Liver (tissue), 9 donors: ENCODE measurements around the gene GJD3. TPM values are rescaled to one million over a fixed set of nuclear protein-coding genes. Genes with fewer than 3 reads are reported as not detected.

Experiments
- DNase-seq: peaks from one replicate; pipeline ENCODE4 v3.0.0-alpha.2; 2017; ENCODE audit warnings: low spot score
- H3K27ac ChIP-seq, 2 donors: one replicate each; pipeline ENCODE4 v1.7.0; 2013; ENCODE audit warnings: inconsistent platforms in 2 of 2, low read length in 2 of 2, control low read depth in 1 of 2, low read depth in 1 of 2, mild to moderate bottlenecking in 1 of 2
- H3K27me3 ChIP-seq, 4 donors: one replicate each; pipeline versions ENCODE4 v1.6.1 to v1.7.0; 2013; ENCODE audit warnings: low read length in 3 of 4, inconsistent platforms in 1 of 4, mild to moderate bottlenecking in 1 of 4, moderate library complexity in 1 of 4; ENCODE audit not compliant: control insufficient read depth in 4 of 4, insufficient read depth in 4 of 4
- H3K36me3 ChIP-seq, 4 donors: one replicate each; pipeline versions ENCODE4 v1.6.1 to v1.7.0; 2013; ENCODE audit warnings: low read length in 3 of 4, mild to moderate bottlenecking in 3 of 4, low read depth in 1 of 4, moderate library complexity in 1 of 4; ENCODE audit not compliant: control insufficient read depth in 4 of 4, insufficient read depth in 3 of 4
- H3K4me1 ChIP-seq, 4 donors: one replicate each; pipeline versions ENCODE4 v1.6.1 to v1.7.0; 2013; ENCODE audit warnings: low read length in 3 of 4, mild to moderate bottlenecking in 3 of 4, moderate library complexity in 1 of 4; ENCODE audit not compliant: control insufficient read depth in 4 of 4, insufficient read depth in 4 of 4
- H3K4me3 ChIP-seq, 3 donors: one replicate each; pipeline versions ENCODE4 v1.6.1 to v1.7.0; 2013; ENCODE audit warnings: low read length in 3 of 3, control low read depth in 1 of 3, low read depth in 1 of 3, mild to moderate bottlenecking in 1 of 3
- H3K9ac ChIP-seq, 2 donors: one replicate each; pipeline ENCODE4 v1.7.0; 2013; ENCODE audit warnings: low read length in 2 of 2, mild to moderate bottlenecking in 2 of 2, moderate library complexity in 2 of 2, control low read depth in 1 of 2, low read depth in 1 of 2
- H3K9me3 ChIP-seq, 4 donors: one replicate each; pipeline versions ENCODE4 v1.6.1 to v1.7.0; 2013; ENCODE audit warnings: low read length in 3 of 4; ENCODE audit not compliant: control insufficient read depth in 4 of 4
- EGR1 ChIP-seq, 2 donors: IDR thresholded peaks; 2 replicates each; pipeline ENCODE4 v1.6.1; 2016 to 2018; ENCODE audit warnings: antibody characterized with exemption in 2 of 2, low read depth in 2 of 2
- FOXA1 ChIP-seq: IDR thresholded peaks from 2 replicates; pipeline ENCODE4 v1.6.1; 2016; ENCODE audit warnings: antibody characterized with exemption
- FOXA2 ChIP-seq: IDR thresholded peaks from 2 replicates; pipeline ENCODE4 v1.6.1; 2016; ENCODE audit warnings: antibody characterized with exemption
- GABPA ChIP-seq, 2 donors: IDR thresholded peaks in 1 of 2; conservative IDR thresholded peaks in 1 of 2; 2 replicates each; pipeline ENCODE4 v1.6.1; 2016; ENCODE audit warnings: antibody characterized with exemption in 2 of 2, mild to moderate bottlenecking in 1 of 2, moderate library complexity in 1 of 2
- HNF4A ChIP-seq, 2 donors: conservative IDR thresholded peaks; 2 replicates each; pipeline ENCODE4 v1.6.1; 2016; ENCODE audit warnings: antibody characterized with exemption in 2 of 2, mild to moderate bottlenecking in 2 of 2
- NR2F2 ChIP-seq: IDR thresholded peaks from 2 replicates; pipeline ENCODE4 v1.6.1; 2016; ENCODE audit warnings: antibody characterized with exemption
- RAD21 ChIP-seq, 2 donors: IDR thresholded peaks; 2 replicates each; pipeline ENCODE4 v1.6.1; 2016; ENCODE audit warnings: antibody characterized with exemption in 2 of 2, mild to moderate bottlenecking in 2 of 2
- RXRA ChIP-seq, 2 donors: IDR thresholded peaks; 2 replicates each; pipeline ENCODE4 v1.6.1; 2017 to 2018; ENCODE audit warnings: antibody characterized with exemption in 2 of 2, mild to moderate bottlenecking in 1 of 2
- SP1 ChIP-seq: IDR thresholded peaks from 2 replicates; pipeline ENCODE4 v1.6.1; 2018; ENCODE audit warnings: antibody characterized with exemption, mild to moderate bottlenecking
- TAF1 ChIP-seq: conservative IDR thresholded peaks from 2 replicates; pipeline ENCODE4 v1.6.1; 2016; ENCODE audit warnings: antibody characterized with exemption, mild to moderate bottlenecking
- YY1 ChIP-seq: IDR thresholded peaks from 2 replicates; pipeline ENCODE4 v1.6.1; 2016; ENCODE audit warnings: antibody characterized with exemption, mild to moderate bottlenecking
- WGBS: extraction: QIAGEN DNeasy Blood & Tissue Kit; methylation state at CpG from one replicate; pipeline ENCODE4 v1.1.7; 2013; 5-methylcytosine and 5-hydroxymethylcytosine counted together
- polyA plus RNA-seq, 2 donors: library from polyadenylated mRNA; stranded (reverse) in 1 of 2; unstranded in 1 of 2; fragments of 200-250 nt in 1 of 2; fragments of >200 nt in 1 of 2; fragmentation: Nextera tagmentation in 1 of 2; extraction: Ambion mirVana in 1 of 2; gene quantifications; one replicate each; pipeline versions ENCODE4 v1.2.1 to v1.2.3, GENCODE V29; 2013 to 2015
- total RNA-seq, 2 donors: library from RNA; depleted of rRNA; stranded (reverse); fragments of >200 nt; gene quantifications; one replicate each; pipeline ENCODE4 v1.2.3, GENCODE V29; 2014
- TF ChIP-seq, protein P1 (sequence below): IDR thresholded peaks from 2 replicates; pipeline ENCODE4 v1.6.1; 2016; ENCODE audit warnings: antibody characterized with exemption
- TF ChIP-seq, protein P2 (sequence below): IDR thresholded peaks from 2 replicates; pipeline ENCODE4 v1.6.1; 2016; ENCODE audit warnings: antibody characterized with exemption, mild to moderate bottlenecking
- TF ChIP-seq, protein P3 (sequence below): IDR thresholded peaks from 2 replicates; pipeline ENCODE4 v1.6.1; 2016; ENCODE audit warnings: antibody characterized with exemption
- TF ChIP-seq, protein P4 (sequence below): fragments of 150-350 bp; IDR thresholded peaks from 2 replicates; pipeline ENCODE4 v1.5.1; 2017; ENCODE audit warnings: improper control_type of control experiment, low read depth, low read length; ENCODE audit not compliant: missing input control
- TF ChIP-seq, protein P5 (sequence below): IDR thresholded peaks from 2 replicates; pipeline ENCODE4 v1.6.1; 2016; ENCODE audit warnings: antibody characterized with exemption
- donor health status: healthy.
- donor health status: healthy.
- donor health status: healthy.
- donor health status: healthy.
- donor health status: healthy.

The GJD3 gene
- total and polyA plus RNA-seq, 4 donors = 0.47 to 0.59 (median 0.48) TPM; not detected in 1

DNA sequence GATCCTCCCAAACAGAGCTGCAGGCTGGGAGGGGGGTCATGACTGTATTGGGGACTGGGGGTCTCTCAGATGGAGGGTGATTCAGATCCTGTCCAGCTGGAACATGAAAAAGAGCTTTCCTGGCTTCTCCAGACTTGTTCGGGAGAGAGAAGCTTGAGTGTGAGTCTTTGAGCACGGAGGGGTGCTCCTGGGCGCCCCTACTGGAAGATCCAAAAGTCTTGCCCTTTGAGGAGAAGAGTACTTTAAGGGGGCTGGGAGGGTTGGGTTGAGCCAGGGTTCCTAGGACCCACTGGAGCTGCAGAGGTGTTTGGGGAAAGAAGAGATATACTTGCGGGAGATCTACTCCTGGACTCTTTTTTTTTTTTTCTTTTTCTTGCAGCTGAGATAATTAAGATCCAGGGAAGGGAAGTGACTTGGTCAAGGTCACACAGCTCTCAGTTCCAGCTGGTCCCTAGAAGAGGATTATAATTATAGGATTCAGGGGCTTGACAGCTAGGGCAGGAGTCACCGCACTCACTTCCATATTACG lies 47.1 kb downstream of the GJD3 start:
- Histone ChIP-seq H3K9me3 (no peaks in the 10 kb centered on the region), H3K27ac (peak overlapping the region; percentile 81 to 94), H3K4me1 (peaks cover 43 to 83% (median 76%) of the 10 kb centered on the region in 4 donors), H3K36me3 (no peaks in the 10 kb centered on the region), H3K9ac (peak overlapping the region; percentile 23 to 48), H3K27me3 (no peaks in the 10 kb centered on the region), H3K4me3 (peak overlapping the region in 1 of 3 donors; percentile 13)
- TF ChIP-seq RXRA (IDR thresholded peaks at IDR 0.05) (no peak), YY1 (no peak), EGR1 (IDR thresholded peaks at IDR 0.05; ENCODE audit: low read depth in 2 of 2) (no peak), FOXA1 (no peak), NR2F2 (no peak), RAD21 (IDR thresholded peaks at IDR 0.05) (no peak), TAF1 (no peak), FOXA2 (no peak), HNF4A (conservative IDR thresholded peaks at IDR 0.05) (no peak)
- TF ChIP-seq, protein P1, sequence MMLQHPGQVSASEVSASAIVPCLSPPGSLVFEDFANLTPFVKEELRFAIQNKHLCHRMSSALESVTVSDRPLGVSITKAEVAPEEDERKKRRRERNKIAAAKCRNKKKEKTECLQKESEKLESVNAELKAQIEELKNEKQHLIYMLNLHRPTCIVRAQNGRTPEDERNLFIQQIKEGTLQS = no peak
- TF ChIP-seq, protein P2, sequence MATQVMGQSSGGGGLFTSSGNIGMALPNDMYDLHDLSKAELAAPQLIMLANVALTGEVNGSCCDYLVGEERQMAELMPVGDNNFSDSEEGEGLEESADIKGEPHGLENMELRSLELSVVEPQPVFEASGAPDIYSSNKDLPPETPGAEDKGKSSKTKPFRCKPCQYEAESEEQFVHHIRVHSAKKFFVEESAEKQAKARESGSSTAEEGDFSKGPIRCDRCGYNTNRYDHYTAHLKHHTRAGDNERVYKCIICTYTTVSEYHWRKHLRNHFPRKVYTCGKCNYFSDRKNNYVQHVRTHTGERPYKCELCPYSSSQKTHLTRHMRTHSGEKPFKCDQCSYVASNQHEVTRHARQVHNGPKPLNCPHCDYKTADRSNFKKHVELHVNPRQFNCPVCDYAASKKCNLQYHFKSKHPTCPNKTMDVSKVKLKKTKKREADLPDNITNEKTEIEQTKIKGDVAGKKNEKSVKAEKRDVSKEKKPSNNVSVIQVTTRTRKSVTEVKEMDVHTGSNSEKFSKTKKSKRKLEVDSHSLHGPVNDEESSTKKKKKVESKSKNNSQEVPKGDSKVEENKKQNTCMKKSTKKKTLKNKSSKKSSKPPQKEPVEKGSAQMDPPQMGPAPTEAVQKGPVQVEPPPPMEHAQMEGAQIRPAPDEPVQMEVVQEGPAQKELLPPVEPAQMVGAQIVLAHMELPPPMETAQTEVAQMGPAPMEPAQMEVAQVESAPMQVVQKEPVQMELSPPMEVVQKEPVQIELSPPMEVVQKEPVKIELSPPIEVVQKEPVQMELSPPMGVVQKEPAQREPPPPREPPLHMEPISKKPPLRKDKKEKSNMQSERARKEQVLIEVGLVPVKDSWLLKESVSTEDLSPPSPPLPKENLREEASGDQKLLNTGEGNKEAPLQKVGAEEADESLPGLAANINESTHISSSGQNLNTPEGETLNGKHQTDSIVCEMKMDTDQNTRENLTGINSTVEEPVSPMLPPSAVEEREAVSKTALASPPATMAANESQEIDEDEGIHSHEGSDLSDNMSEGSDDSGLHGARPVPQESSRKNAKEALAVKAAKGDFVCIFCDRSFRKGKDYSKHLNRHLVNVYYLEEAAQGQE = no peak
- TF ChIP-seq, protein P3, sequence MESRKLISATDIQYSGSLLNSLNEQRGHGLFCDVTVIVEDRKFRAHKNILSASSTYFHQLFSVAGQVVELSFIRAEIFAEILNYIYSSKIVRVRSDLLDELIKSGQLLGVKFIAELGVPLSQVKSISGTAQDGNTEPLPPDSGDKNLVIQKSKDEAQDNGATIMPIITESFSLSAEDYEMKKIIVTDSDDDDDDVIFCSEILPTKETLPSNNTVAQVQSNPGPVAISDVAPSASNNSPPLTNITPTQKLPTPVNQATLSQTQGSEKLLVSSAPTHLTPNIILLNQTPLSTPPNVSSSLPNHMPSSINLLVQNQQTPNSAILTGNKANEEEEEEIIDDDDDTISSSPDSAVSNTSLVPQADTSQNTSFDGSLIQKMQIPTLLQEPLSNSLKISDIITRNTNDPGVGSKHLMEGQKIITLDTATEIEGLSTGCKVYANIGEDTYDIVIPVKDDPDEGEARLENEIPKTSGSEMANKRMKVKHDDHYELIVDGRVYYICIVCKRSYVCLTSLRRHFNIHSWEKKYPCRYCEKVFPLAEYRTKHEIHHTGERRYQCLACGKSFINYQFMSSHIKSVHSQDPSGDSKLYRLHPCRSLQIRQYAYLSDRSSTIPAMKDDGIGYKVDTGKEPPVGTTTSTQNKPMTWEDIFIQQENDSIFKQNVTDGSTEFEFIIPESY = no peak
- 17% methylated on average over 6 of the region's 6 CpGs for WGBS
- peak; percentile 64 for DNase-seq

DNA sequence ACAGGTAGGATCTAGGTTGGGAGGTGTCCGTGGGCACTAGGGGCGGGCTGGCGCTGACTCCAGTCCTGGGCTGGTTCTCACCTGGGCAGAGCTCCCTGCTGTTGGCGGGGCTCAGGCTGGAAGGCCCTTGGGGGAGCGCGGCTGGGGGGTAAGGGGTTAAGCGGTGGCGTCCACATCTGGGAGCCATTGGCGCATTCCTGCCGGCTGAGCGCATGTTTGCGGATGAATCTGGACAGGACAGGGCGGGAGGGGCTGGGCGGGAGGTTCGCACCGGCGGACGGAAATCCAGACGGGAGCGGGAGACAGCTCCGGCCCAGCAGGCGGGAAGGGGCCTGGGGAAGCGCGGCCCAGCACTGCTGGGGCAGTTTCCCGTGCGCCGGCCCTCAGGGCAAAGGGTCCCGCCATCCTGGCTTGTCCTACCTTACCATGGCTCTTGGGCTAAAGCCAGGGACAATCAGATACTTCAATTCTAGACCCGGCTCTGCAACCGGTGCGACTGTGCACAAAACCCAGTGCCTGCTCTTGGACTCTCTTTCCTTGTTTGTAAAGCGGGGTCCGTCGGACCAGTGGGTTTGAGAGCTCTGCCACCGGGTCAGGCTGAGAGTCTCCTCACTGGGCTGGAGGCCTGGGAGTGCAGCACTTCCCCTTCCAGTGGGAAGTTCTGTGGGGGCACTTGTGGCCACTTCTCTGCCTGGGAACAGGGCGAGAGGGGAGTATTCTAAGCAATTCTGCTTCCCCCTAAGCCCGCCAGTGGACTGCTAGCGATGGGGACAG lies 47.8 kb downstream of the GJD3 start:
- H3K9me3 ChIP-seq = no peaks in the 10 kb centered on the region
- H3K4me1 ChIP-seq = peaks cover 44 to 83% (median 76%) of the 10 kb centered on the region in 4 donors
- H3K4me3 ChIP-seq = peak overlapping the region in 1 of 3 donors; percentile 21
- WGBS = 16% methylated on average over 38 of the region's 38 CpGs
- peak; percentile 58 for DNase-seq
- no peaks in the 10 kb centered on the region for H3K27me3 ChIP-seq
- H3K9ac ChIP-seq = peak overlapping the region in 1 of 2 donors; percentile 48
- H3K36me3 ChIP-seq = no peaks in the 10 kb centered on the region
- H3K27ac ChIP-seq = peak overlapping the region; percentile 78 to 94
- TF ChIP-seq, protein P2 = no peak
- TF ChIP-seq HNF4A (conservative IDR thresholded peaks at IDR 0.05) = peak in 1 of 2 donors; percentile 11
- TF ChIP-seq, protein P4, sequence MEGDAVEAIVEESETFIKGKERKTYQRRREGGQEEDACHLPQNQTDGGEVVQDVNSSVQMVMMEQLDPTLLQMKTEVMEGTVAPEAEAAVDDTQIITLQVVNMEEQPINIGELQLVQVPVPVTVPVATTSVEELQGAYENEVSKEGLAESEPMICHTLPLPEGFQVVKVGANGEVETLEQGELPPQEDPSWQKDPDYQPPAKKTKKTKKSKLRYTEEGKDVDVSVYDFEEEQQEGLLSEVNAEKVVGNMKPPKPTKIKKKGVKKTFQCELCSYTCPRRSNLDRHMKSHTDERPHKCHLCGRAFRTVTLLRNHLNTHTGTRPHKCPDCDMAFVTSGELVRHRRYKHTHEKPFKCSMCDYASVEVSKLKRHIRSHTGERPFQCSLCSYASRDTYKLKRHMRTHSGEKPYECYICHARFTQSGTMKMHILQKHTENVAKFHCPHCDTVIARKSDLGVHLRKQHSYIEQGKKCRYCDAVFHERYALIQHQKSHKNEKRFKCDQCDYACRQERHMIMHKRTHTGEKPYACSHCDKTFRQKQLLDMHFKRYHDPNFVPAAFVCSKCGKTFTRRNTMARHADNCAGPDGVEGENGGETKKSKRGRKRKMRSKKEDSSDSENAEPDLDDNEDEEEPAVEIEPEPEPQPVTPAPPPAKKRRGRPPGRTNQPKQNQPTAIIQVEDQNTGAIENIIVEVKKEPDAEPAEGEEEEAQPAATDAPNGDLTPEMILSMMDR = no peak
- TF ChIP-seq YY1 = peak; percentile 78
- peak; percentile 18 to 21 for TF ChIP-seq RXRA (IDR thresholded peaks at IDR 0.05)
- no peak for TF ChIP-seq EGR1 (IDR thresholded peaks at IDR 0.05; ENCODE audit: low read depth in 2 of 2)
- no peak for TF ChIP-seq GABPA (IDR thresholded peaks at IDR 0.05 in 1 of 2, conservative IDR thresholded peaks at IDR 0.05 in 1 of 2)
- TF ChIP-seq SP1 = no peak
- peak in 1 of 2 donors; percentile 22 for TF ChIP-seq RAD21 (IDR thresholded peaks at IDR 0.05)
- TF ChIP-seq, protein P3 = no peak
- TF ChIP-seq, protein P5, sequence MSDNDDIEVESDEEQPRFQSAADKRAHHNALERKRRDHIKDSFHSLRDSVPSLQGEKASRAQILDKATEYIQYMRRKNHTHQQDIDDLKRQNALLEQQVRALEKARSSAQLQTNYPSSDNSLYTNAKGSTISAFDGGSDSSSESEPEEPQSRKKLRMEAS = no peak
